GM19328 (cell line): ENCODE measurements around the gene CALY.

Source experiments
- ATAC-seq: cut with Tn5 transposase; IDR thresholded peaks from one replicate; pipeline ENCODE4 v1.9.1; 2021; ENCODE audit warnings: mild to moderate bottlenecking, moderate library complexity; ENCODE audit not compliant: unreplicated experiment

CALY gene

GRCh38 chr10:133274751-133275683, 61.7 kb downstream of the CALY start:
- ATAC-seq, result no peak
